ENCODE results near the gene PCARE. TPM values are rescaled to one million over a fixed set of nuclear protein-coding genes. Genes with fewer than 3 reads are reported as not detected.

The PCARE gene
- total and polyA plus RNA-seq, 2 experiments from 2014 or later = not detected

DNA sequence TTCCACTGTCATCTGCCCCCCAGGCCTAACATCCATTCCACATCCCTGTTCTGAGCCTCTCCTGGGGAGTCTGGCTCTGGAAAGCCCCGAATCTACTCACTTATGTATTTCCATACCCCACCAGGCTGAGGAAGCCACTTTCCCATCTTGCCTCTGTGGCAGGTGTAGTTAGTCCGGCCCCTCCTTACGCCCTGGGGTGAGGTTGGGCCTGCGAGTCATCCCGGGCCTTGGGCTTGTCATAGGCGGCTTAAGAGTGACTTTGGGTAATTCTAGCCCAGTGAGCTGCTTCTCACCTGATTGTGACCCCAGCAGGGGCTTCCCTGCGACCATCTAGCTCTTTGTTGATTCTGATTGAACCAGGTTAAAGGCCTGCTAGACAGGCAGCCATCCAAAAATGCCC is 21.1 kb downstream of the PCARE start:
- Histone ChIP-seq H3K4me2 (ENCODE audit: unreplicated experiment) (no peak overlapping the region), H3K36me3 (ENCODE audit: low read depth) (no peaks in the 10 kb centered on the region), H3K9ac (no peak overlapping the region), H4K20me1 (ENCODE audit: insufficient read depth) (no peaks in the 10 kb centered on the region), H3K9me3 (ENCODE audit: low read depth) (no peaks in the 10 kb centered on the region), H3K4me1 (ENCODE audit: insufficient read depth) (peaks cover 7% of the 10 kb centered on the region; the same call in 1 of the 2 replicates), H3F3A (ENCODE audit: insufficient read depth) (no peaks in the 10 kb centered on the region), H3K79me2 (ENCODE audit: insufficient read depth) (no peaks in the 10 kb centered on the region), H3K27ac (no peak overlapping the region), H3K4me3 (no peak overlapping the region), H2AFZ (peak overlapping the region; percentile 75), H3K9me2 (ENCODE audit: insufficient read depth) (no peaks in the 10 kb centered on the region), H3K27me3 (replicated peaks; ENCODE audit: insufficient read depth) (no peaks in the 10 kb centered on the region)
- WGBS, 2 experiments (ENCODE audit: low coverage in 1 of 2, low lambda C conversion rate in 2 of 2, missing lambda C conversion rate in 2 of 2) = 78% methylated on average over 7 of the region's 7 CpGs
- in situ Hi-C loops (cut with MboI) = no loop called here
- TF ChIP-seq EZH2 (IDR thresholded peaks at IDR 0.05; ENCODE audit: insufficient read depth, poor library complexity, severe bottlenecking) (no peak), EZH2phosphoT487 (IDR thresholded peaks at IDR 0.05; ENCODE audit: insufficient read depth, low read depth) (no peak)
- DNase-seq = no peak

GRCh38 chr2:29052807-29053206 is 21.5 kb downstream of the PCARE start:
- Histone ChIP-seq H3K4me3 (no peak overlapping the region), H3K36me3 (ENCODE audit: low read depth) (no peaks in the 10 kb centered on the region), H3K4me1 (ENCODE audit: insufficient read depth) (peaks cover 7% of the 10 kb centered on the region; the same call in 1 of the 2 replicates), H3K79me2 (ENCODE audit: insufficient read depth) (no peaks in the 10 kb centered on the region), H3K27me3 (replicated peaks; ENCODE audit: insufficient read depth) (no peaks in the 10 kb centered on the region), H3K27ac (no peak overlapping the region), H3K4me2 (ENCODE audit: unreplicated experiment) (no peak overlapping the region), H4K20me1 (ENCODE audit: insufficient read depth) (no peaks in the 10 kb centered on the region), H3K9me3 (ENCODE audit: low read depth) (no peaks in the 10 kb centered on the region), H2AFZ (no peak overlapping the region), H3K9me2 (ENCODE audit: insufficient read depth) (no peaks in the 10 kb centered on the region), H3K9ac (no peak overlapping the region), H3F3A (ENCODE audit: insufficient read depth) (no peaks in the 10 kb centered on the region)
- DNase-seq = no peak
- in situ Hi-C loops (cut with MboI) = no loop called here
- TF ChIP-seq EZH2phosphoT487 (IDR thresholded peaks at IDR 0.05; ENCODE audit: insufficient read depth, low read depth) (no peak), EZH2 (IDR thresholded peaks at IDR 0.05; ENCODE audit: insufficient read depth, poor library complexity, severe bottlenecking) (no peak)
- WGBS, 2 experiments (ENCODE audit: low coverage in 1 of 2, low lambda C conversion rate in 2 of 2, missing lambda C conversion rate in 2 of 2) = 72 to 74% methylated on average over 6 of the region's 6 CpGs

GRCh38 chr2:29051730-29052129 is 22.6 kb downstream of the PCARE start:
- no peak overlapping the region for H3K27ac ChIP-seq
- H3K4me3 ChIP-seq = no peak overlapping the region
- no peak overlapping the region for H2AFZ ChIP-seq
- TF ChIP-seq EZH2 (IDR thresholded peaks at IDR 0.05; ENCODE audit: insufficient read depth, poor library complexity, severe bottlenecking) (no peak), EZH2phosphoT487 (IDR thresholded peaks at IDR 0.05; ENCODE audit: insufficient read depth, low read depth) (no peak)
- H3K4me1 ChIP-seq (ENCODE audit: insufficient read depth) = peaks cover 7% of the 10 kb centered on the region; the same call in 1 of the 2 replicates
- H3K36me3 ChIP-seq (ENCODE audit: low read depth) = no peaks in the 10 kb centered on the region
- no peaks in the 10 kb centered on the region for H3K79me2 ChIP-seq (ENCODE audit: insufficient read depth)
- H3F3A ChIP-seq (ENCODE audit: insufficient read depth) = no peaks in the 10 kb centered on the region
- no peaks in the 10 kb centered on the region for H4K20me1 ChIP-seq (ENCODE audit: insufficient read depth)
- 79 to 80% methylated on average over 12 of the region's 12 CpGs for WGBS, 2 experiments (ENCODE audit: low coverage in 1 of 2, low lambda C conversion rate in 2 of 2, missing lambda C conversion rate in 2 of 2)
- DNase-seq = no peak
- in situ Hi-C loops (cut with MboI) = no loop called here
- H3K9me2 ChIP-seq (ENCODE audit: insufficient read depth) = no peaks in the 10 kb centered on the region
- H3K27me3 ChIP-seq (replicated peaks; ENCODE audit: insufficient read depth) = no peaks in the 10 kb centered on the region
- no peaks in the 10 kb centered on the region for H3K9me3 ChIP-seq (ENCODE audit: low read depth)
- H3K4me2 ChIP-seq (ENCODE audit: unreplicated experiment) = no peak overlapping the region
- no peak overlapping the region for H3K9ac ChIP-seq

- no peaks in the 10 kb centered on the region for H3K36me3 ChIP-seq (ENCODE audit: low read depth)
- in situ Hi-C loops (cut with MboI) = no loop called here
- TF ChIP-seq EZH2 (IDR thresholded peaks at IDR 0.05; ENCODE audit: insufficient read depth, poor library complexity, severe bottlenecking) (no peak), EZH2phosphoT487 (IDR thresholded peaks at IDR 0.05; ENCODE audit: insufficient read depth, low read depth) (no peak)
- H3K4me1 ChIP-seq (ENCODE audit: insufficient read depth) = peaks cover 7% of the 10 kb centered on the region; the same call in 1 of the 2 replicates
- H3K27ac ChIP-seq = no peak overlapping the region
- H2AFZ ChIP-seq = no peak overlapping the region
- H3K4me2 ChIP-seq (ENCODE audit: unreplicated experiment) = no peak overlapping the region
- H3F3A ChIP-seq (ENCODE audit: insufficient read depth) = no peaks in the 10 kb centered on the region
- H3K9ac ChIP-seq = no peak overlapping the region
- H3K4me3 ChIP-seq = no peak overlapping the region
- H3K79me2 ChIP-seq (ENCODE audit: insufficient read depth) = no peaks in the 10 kb centered on the region
- no peaks in the 10 kb centered on the region for H3K27me3 ChIP-seq (replicated peaks; ENCODE audit: insufficient read depth)
- H3K9me2 ChIP-seq (ENCODE audit: insufficient read depth) = no peaks in the 10 kb centered on the region
- 74 to 88% methylated on average over 8 of the region's 8 CpGs for WGBS, 2 experiments (ENCODE audit: low coverage in 1 of 2, low lambda C conversion rate in 2 of 2, missing lambda C conversion rate in 2 of 2)
- DNase-seq = no peak
- H3K9me3 ChIP-seq (ENCODE audit: low read depth) = no peaks in the 10 kb centered on the region
- H4K20me1 ChIP-seq (ENCODE audit: insufficient read depth) = no peaks in the 10 kb centered on the region
These were observed 23.7 kb downstream of the PCARE start for GRCh38 chr2:29050591-29050990.

Data from GM23248 (cell line).